Measurements from ENCODE around the gene VN1R5. TPM values are rescaled to one million over a fixed set of nuclear protein-coding genes. Genes with fewer than 3 reads are reported as not detected.

Gene VN1R5
- total RNA-seq, 3 donors from 2014 or later = not detected

GRCh38 chr1:247295746-247296145 is 39.9 kb downstream of the VN1R5 start:
- intact Hi-C loops (cut with DNase I; ENCODE audit: low total_unique reads) = no loop called here
- H3K4me3 ChIP-seq = no peak overlapping the region
- H3K27me3 ChIP-seq = no peaks in the 10 kb centered on the region
- no peak for DNase-seq (ENCODE audit: low spot score in 2 of 2)
- TF ChIP-seq POLR2AphosphoS5 (IDR thresholded peaks at IDR 0.05) (no peak), POLR2A (IDR thresholded peaks at IDR 0.05) (no peak), CTCF (IDR thresholded peaks at IDR 0.05) (no peak)
- no peaks in the 10 kb centered on the region for H3K4me1 ChIP-seq
- H3K9me3 ChIP-seq = no peaks in the 10 kb centered on the region
- no peak overlapping the region for H3K27ac ChIP-seq
- H3K36me3 ChIP-seq = no peaks in the 10 kb centered on the region

GRCh38 chr1:247296599-247297180 is 40.8 kb downstream of the VN1R5 start:
- no peaks in the 10 kb centered on the region for H3K4me1 ChIP-seq
- no peaks in the 10 kb centered on the region for H3K27me3 ChIP-seq
- intact Hi-C loops (cut with DNase I; ENCODE audit: low total_unique reads) = no loop called here
- no peak overlapping the region for H3K4me3 ChIP-seq
- no peaks in the 10 kb centered on the region for H3K9me3 ChIP-seq
- no peak for DNase-seq (ENCODE audit: low spot score in 2 of 2)
- TF ChIP-seq POLR2AphosphoS5 (IDR thresholded peaks at IDR 0.05) (no peak), CTCF (IDR thresholded peaks at IDR 0.05) (no peak), POLR2A (IDR thresholded peaks at IDR 0.05) (no peak)
- H3K36me3 ChIP-seq = no peaks in the 10 kb centered on the region
- no peak overlapping the region for H3K27ac ChIP-seq

GRCh38 chr1:247297263-247298123 is 41.6 kb downstream of the VN1R5 start:
- Histone ChIP-seq H3K27ac (no peak overlapping the region), H3K4me3 (no peak overlapping the region), H3K27me3 (no peaks in the 10 kb centered on the region), H3K9me3 (no peaks in the 10 kb centered on the region), H3K4me1 (no peaks in the 10 kb centered on the region), H3K36me3 (no peaks in the 10 kb centered on the region)
- intact Hi-C loops (cut with DNase I; ENCODE audit: low total_unique reads) = no loop called here
- TF ChIP-seq POLR2AphosphoS5 (IDR thresholded peaks at IDR 0.05) (no peak), CTCF (IDR thresholded peaks at IDR 0.05) (no peak), POLR2A (IDR thresholded peaks at IDR 0.05) (no peak)
- DNase-seq (ENCODE audit: low spot score in 2 of 2) = no peak

- no peak overlapping the region for H3K27ac ChIP-seq
- TF ChIP-seq POLR2A (IDR thresholded peaks at IDR 0.05) = no peak
- no peak for DNase-seq (ENCODE audit: low spot score in 2 of 2)
- no peak overlapping the region for H3K4me3 ChIP-seq
- H3K9me3 ChIP-seq = no peaks in the 10 kb centered on the region
- no peaks in the 10 kb centered on the region for H3K27me3 ChIP-seq
- no peaks in the 10 kb centered on the region for H3K4me1 ChIP-seq
- H3K36me3 ChIP-seq = no peaks in the 10 kb centered on the region
- intact Hi-C loops (cut with DNase I; ENCODE audit: low total_unique reads) = no loop called here
These were observed 42.2 kb downstream of the VN1R5 start for GRCh38 chr1:247298124-247298481.

GRCh38 chr1:247298701-247299100 is 42.8 kb downstream of the VN1R5 start:
- H3K27ac ChIP-seq = no peak overlapping the region
- no peaks in the 10 kb centered on the region for H3K4me1 ChIP-seq
- intact Hi-C loops (cut with DNase I; ENCODE audit: low total_unique reads) = no loop called here
- no peak for DNase-seq (ENCODE audit: low spot score in 2 of 2)
- no peaks in the 10 kb centered on the region for H3K27me3 ChIP-seq
- H3K9me3 ChIP-seq = no peaks in the 10 kb centered on the region
- H3K4me3 ChIP-seq = no peak overlapping the region
- TF ChIP-seq POLR2AphosphoS5 (IDR thresholded peaks at IDR 0.05) (no peak), POLR2A (IDR thresholded peaks at IDR 0.05) (no peak), CTCF (IDR thresholded peaks at IDR 0.05) (no peak)
- no peaks in the 10 kb centered on the region for H3K36me3 ChIP-seq
